ENCODE measurements around the gene LINS1.

LINS1 gene

DNA sequence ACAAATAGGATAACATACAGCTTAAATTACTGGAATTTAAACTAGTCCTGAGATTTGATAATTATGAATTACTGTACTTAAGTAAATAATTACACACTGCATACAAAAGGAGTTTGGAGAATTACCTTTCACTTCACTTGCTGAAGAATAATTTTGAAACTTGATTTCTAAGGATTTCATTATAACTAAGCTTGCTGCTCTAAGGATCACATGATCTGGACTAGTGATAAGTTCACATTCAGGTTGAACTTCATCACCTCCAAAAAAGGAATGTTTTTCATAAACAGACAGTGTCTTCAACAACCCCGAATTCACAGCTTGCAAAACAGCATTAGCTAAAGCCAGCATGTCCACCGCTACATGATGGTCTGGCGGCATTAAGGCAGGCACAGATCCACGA, 28.5 kb downstream of the LINS1 start:
- Histone ChIP-seq H3K36me3 (ENCODE audit: low read depth) (peaks cover 56% of the 10 kb centered on the region), H3K4me1 (ENCODE audit: insufficient read depth, poor library complexity, severe bottlenecking) (no peaks in the 10 kb centered on the region), H3K4me3 (ENCODE audit: severe bottlenecking) (no peak overlapping the region), H3K27ac (ENCODE audit: poor library complexity, severe bottlenecking) (no peak overlapping the region), H3K27me3 (ENCODE audit: insufficient read depth, poor library complexity, severe bottlenecking) (no peaks in the 10 kb centered on the region), H3K9me3 (ENCODE audit: severe bottlenecking) (no peaks in the 10 kb centered on the region)
- no peak for DNase-seq (ENCODE audit: low spot score)
- TF ChIP-seq, protein P1, sequence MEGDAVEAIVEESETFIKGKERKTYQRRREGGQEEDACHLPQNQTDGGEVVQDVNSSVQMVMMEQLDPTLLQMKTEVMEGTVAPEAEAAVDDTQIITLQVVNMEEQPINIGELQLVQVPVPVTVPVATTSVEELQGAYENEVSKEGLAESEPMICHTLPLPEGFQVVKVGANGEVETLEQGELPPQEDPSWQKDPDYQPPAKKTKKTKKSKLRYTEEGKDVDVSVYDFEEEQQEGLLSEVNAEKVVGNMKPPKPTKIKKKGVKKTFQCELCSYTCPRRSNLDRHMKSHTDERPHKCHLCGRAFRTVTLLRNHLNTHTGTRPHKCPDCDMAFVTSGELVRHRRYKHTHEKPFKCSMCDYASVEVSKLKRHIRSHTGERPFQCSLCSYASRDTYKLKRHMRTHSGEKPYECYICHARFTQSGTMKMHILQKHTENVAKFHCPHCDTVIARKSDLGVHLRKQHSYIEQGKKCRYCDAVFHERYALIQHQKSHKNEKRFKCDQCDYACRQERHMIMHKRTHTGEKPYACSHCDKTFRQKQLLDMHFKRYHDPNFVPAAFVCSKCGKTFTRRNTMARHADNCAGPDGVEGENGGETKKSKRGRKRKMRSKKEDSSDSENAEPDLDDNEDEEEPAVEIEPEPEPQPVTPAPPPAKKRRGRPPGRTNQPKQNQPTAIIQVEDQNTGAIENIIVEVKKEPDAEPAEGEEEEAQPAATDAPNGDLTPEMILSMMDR (IDR thresholded peaks at IDR 0.05; ENCODE audit: poor library complexity, severe bottlenecking), result no peak
- no peak for ATAC-seq (ENCODE audit: low read depth)

DNA sequence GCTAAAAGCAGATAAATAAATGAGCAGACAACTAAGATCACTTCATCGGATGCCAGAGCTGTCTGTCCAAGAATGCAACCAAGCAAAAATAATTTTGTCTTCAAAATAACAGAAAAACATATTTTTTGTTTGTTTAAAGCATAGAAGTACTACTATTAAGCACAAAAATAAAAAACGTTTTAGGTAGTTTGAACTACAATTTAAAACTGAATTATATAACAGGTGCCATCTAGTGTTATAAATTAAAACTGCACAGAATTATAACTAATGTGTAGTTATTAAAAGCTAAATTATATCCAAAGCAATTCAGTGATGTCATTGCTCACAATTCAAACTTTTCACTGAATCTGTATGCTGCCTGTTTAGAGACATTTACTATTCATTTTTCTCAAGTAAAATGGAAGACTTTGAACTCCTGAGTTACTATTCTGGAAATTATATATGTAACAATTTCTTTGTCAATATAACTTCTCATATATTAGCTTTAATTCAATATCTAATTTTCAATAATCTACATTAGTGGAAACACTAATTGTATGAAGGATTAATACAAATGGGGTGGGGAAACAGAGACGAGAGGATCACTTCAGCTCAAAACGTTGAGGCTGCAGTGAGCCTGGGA, 29.5 kb downstream of the LINS1 start:
- TF ChIP-seq, protein P1 (IDR thresholded peaks at IDR 0.05; ENCODE audit: poor library complexity, severe bottlenecking), result peak; percentile 94
- no peak overlapping the region for H3K4me3 ChIP-seq (ENCODE audit: severe bottlenecking)
- no peaks in the 10 kb centered on the region for H3K9me3 ChIP-seq (ENCODE audit: severe bottlenecking)
- no peaks in the 10 kb centered on the region for H3K27me3 ChIP-seq (ENCODE audit: insufficient read depth, poor library complexity, severe bottlenecking)
- DNase-seq (ENCODE audit: low spot score) (no peak), ATAC-seq (ENCODE audit: low read depth) (no peak)
- H3K27ac ChIP-seq (ENCODE audit: poor library complexity, severe bottlenecking), result no peak overlapping the region
- H3K4me1 ChIP-seq (ENCODE audit: insufficient read depth, poor library complexity, severe bottlenecking), result no peaks in the 10 kb centered on the region
- H3K36me3 ChIP-seq (ENCODE audit: low read depth), result peaks cover 56% of the 10 kb centered on the region

DNA sequence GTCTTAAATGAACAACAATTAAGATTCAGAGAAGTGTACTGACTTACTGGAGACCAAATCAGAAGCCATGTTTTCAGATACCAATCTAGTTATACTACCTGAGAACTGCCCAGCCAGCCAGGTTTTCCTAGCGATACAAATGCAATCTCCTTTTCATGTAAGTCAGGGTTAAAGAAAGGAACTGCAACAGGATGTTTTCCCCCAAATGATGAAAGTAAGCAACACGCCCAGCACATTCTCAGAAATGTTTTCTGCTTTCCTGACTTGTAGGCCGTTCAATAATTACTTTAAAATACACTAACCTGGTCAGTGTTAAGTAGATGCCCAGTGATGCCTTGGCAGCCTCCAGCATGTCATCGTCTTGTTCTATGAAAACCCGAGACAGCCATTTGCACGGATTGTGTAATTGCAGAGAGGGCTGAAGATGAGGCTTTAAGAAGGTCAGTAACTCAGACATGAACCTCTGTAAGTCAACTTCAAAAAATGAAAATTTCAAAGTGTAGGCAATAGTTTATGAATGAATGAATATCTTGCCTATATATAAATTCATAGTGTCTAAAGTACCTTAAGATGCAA, 30.3 kb downstream of the LINS1 start:
- Histone ChIP-seq H3K4me3 (ENCODE audit: severe bottlenecking) (no peak overlapping the region), H3K27ac (ENCODE audit: poor library complexity, severe bottlenecking) (no peak overlapping the region), H3K36me3 (ENCODE audit: low read depth) (peaks cover 56% of the 10 kb centered on the region), H3K9me3 (ENCODE audit: severe bottlenecking) (no peaks in the 10 kb centered on the region), H3K4me1 (ENCODE audit: insufficient read depth, poor library complexity, severe bottlenecking) (no peaks in the 10 kb centered on the region), H3K27me3 (ENCODE audit: insufficient read depth, poor library complexity, severe bottlenecking) (no peaks in the 10 kb centered on the region)
- DNase-seq (ENCODE audit: low spot score) (no peak), ATAC-seq (ENCODE audit: low read depth) (no peak)
- TF ChIP-seq, protein P1 (IDR thresholded peaks at IDR 0.05; ENCODE audit: poor library complexity, severe bottlenecking), result no peak

DNA sequence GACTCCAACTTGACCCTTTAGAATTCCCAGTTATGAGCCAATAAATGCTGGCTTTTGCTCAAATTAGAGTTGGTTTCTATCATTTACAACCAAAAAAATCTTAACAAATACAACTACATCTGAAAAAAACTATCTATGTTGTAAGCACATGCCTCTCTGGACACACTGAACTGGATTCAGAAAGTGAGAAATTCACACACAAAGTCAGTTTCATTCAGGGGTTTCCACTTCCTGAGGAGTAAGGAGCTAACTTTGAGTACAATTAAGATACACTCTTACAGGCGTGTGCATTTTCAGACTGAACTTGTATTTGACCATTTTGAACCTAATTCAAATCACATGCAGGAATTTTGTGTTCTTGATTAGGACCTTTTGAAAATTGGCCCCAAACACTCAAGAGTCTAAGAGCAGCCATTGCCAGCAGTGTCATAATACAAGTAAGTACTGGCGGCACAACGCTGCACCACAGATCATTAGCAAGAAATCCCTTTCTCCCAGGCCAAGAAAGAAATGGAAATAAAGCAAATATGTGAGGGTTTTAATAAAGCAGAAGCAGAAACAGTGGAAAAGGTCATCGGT, 31.2 kb downstream of the LINS1 start:
- no peaks in the 10 kb centered on the region for H3K4me1 ChIP-seq (ENCODE audit: insufficient read depth, poor library complexity, severe bottlenecking)
- no peaks in the 10 kb centered on the region for H3K27me3 ChIP-seq (ENCODE audit: insufficient read depth, poor library complexity, severe bottlenecking)
- no peak overlapping the region for H3K27ac ChIP-seq (ENCODE audit: poor library complexity, severe bottlenecking)
- TF ChIP-seq, protein P1 (IDR thresholded peaks at IDR 0.05; ENCODE audit: poor library complexity, severe bottlenecking), result no peak
- ATAC-seq (ENCODE audit: low read depth) (no peak), DNase-seq (ENCODE audit: low spot score) (no peak)
- no peak overlapping the region for H3K4me3 ChIP-seq (ENCODE audit: severe bottlenecking)
- H3K9me3 ChIP-seq (ENCODE audit: severe bottlenecking), result no peaks in the 10 kb centered on the region
- peaks cover 56% of the 10 kb centered on the region for H3K36me3 ChIP-seq (ENCODE audit: low read depth)

DNA sequence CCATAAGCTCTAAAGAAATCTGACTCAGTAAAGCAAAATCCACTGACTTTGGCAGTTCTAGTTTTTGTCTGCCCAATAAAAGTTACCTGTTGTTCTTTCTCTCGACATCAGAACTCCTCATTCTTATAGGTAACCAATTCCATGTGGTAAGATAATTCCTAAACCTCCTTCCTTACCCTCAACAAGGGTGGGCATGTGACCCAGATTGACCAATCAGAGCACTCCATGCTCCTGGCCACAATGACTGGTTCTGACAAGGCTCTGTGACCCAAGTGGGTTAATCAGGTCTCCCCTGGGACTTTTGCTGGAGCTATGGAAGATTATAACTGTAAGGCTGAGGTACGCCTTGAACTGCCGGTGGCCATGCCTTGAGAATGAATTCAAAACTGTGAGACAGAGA, 31.7 kb downstream of the LINS1 start:
- Histone ChIP-seq H3K4me3 (ENCODE audit: severe bottlenecking) (no peak overlapping the region), H3K9me3 (ENCODE audit: severe bottlenecking) (no peaks in the 10 kb centered on the region), H3K36me3 (ENCODE audit: low read depth) (peaks cover 56% of the 10 kb centered on the region), H3K27ac (ENCODE audit: poor library complexity, severe bottlenecking) (no peak overlapping the region), H3K4me1 (ENCODE audit: insufficient read depth, poor library complexity, severe bottlenecking) (no peaks in the 10 kb centered on the region), H3K27me3 (ENCODE audit: insufficient read depth, poor library complexity, severe bottlenecking) (no peaks in the 10 kb centered on the region)
- TF ChIP-seq, protein P1 (IDR thresholded peaks at IDR 0.05; ENCODE audit: poor library complexity, severe bottlenecking), result no peak
- ATAC-seq (ENCODE audit: low read depth) (0 out of 3 replicates have a peak, but pooled peaks have one; percentile 29), DNase-seq (ENCODE audit: low spot score) (no peak)

Measured in RWPE2 (cell line).